DMS53 treated with DMSO at 0.1 percent for 48 hours (cell line): ENCODE results near the gene PPARG.
"Not testable (repeated sequence)": the region's sequence is repeated elsewhere in the genome, so short reads cannot be mapped to it uniquely, and the experiment has no call there.

Experiments used
- DNase-seq: peaks from one replicate; lab custom pipeline; 2025; ENCODE audit not compliant: unreplicated experiment; lab: John Stamatoyannopoulos, UW

Gene PPARG

DNA sequence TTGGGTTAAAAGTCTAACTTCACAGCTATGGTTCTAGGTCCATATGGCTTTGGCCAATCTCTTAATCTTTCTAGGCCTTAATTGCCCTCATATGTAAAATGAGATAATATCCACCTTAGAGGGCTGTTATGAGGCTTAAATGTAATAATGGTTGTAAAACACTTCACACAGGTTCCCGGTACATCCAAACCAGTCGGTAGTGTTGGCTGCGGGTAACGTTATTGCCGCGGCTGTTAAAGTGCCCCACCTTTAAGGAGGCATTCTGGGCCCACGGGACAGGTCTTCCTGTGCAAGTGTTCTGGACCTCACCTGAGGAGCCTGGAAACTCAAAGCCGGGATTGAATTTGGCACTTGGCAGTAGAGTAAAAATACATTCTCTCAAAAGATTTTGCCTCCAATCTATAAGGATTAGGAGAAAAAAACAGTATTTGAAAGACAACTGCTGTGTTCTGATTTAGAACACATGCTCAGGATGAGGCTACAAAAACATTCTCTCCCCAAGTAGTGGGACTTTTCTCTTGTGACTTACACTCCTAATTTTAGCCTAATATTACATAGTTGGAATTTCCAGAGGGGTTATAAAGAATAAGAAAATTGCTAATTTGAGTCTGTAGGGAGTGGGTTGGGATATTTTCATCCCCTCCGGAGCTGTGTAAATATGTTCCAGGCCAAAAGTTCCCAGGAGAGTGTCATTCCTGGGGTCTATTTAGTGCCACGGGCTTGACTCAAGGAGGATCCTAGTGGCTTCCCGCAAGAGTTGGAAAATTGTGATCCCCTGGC, 150.5 kb downstream of the PPARG start:
- no peak for DNase-seq

GRCh38 chr3:12440927-12441714, 152.3 kb downstream of the PPARG start:
- no peak for DNase-seq

DNA sequence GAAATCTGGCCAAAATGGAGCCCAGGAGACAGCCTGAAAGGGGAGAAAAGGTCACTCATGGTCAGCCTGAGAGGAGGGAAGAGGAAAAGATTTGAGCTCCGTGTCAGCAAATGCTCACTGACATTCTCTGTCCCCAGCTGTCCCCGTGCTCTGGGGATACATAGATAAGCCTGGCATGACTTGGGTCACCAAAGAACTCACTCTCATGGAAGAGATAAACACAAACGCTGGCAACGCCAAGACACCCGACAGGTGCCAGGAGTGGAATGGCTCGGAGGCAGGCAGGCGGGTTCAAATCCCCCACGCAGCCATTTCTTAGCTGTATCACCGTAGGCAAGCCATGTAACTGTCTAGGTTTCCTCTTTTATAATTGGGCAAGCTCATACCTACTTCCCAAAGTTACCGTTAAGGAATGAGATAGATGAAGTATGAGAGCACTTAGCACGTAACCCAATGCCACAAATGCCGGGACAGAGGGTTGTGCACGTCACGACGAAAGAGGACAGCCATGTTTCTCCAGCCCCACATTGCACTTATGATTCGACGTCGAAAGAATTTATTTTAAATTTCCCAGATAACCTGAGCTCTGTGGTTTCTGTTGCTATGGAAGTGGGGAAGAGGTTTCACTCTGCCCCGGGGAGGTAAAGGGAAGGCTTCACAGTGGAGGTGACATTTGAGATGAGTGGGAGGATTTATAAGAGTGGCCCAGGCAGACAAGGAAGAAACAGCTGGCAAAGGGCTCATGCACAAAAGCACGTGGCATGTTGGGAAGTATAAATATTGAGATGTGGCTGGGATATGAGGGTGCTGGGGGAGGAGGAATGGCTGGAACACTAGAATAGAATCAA, 154.0 kb downstream of the PPARG start:
- DNase-seq: no peak

DNA sequence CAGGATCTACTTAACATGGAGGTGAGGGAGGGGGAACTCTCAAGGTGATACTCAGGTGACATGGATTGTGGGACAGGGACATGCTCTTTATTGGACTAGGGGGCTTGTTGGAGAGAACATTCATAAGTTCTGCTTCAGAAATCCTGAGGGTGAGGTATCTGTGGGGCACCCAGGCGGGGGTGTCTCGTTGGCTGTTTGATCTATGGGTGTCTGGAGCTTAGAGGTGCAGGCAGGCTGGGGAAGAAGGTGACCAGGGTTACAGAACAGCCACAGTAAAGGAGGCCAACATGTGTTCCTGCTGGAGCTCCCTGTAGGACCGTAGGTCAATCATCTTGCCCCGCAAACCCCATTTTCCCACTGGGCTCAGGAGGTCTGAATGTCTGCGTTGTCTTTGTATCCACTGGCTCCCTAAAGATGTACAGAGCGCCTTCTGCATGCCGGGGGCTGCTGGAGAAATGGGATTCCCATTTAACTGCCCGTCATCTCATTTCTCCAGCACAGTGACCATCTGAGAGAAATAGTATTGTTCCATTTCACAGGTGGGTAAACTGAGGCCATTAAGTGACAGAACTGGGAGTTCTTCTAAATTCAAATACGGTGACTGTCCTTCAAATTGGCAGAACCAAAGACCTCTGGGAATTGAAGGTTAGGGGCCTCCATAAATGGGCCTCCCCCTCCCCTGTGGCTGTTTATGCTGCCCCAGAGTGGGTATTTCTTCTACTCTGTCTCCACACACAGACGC, 155.1 kb downstream of the PPARG start:
- no peak for DNase-seq

GRCh38 chr3:12444582-12445471, 156.0 kb downstream of the PPARG start:
- DNase-seq: no peak

DNA sequence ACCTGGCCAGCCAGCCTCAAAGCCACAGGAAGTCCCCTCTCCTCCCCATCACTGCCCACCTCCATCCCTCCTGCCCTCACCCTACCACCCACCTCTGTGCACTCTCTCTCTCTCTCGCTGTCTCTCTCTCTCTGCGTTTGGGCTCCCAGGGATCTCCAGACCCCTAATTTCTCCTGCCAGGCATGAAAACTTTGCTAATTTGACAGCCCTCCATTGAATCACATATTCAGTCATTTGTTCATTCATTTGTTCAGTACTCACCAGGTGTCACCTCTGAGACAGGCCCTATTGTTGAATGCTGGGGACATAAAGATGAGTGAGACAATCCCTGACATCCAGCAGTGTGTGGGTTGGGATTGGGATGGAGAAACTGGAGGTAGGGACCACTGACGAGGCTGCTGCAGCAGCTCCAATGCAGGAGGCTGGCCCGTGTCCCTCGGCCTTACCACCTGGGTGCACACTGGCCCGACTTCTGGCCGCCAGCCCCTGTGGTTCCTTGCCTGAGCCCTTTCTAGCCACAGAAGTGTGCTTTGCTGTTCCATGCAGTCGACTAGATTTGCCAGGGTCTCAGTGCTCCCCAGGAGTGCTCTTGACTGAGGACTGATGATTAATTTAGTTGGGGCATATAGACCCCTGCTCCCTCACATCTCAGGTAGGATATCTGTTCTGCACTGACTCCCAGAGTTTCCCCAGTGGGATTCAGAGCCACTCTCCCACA, 156.8 kb downstream of the PPARG start:
- no peak for DNase-seq

DNA sequence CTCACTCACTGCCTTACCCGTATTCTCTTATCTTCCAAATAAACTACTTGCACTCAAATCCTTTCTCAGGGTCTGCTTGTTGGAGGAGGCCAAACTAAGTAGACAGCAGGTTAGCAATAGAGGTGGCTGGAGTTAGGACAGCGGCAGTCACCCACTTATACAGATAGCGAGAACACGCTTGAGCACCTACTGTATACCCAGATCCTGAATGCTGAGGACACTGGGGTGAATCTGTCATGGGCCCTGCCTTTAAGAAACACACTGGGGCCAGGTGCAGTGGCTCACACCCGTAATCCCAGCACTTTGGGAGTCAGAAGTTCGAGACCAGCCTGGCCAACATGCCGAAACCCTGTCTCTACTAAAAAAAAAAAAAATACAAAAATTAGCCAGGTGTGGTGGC, 157.4 kb downstream of the PPARG start:
- DNase-seq: no peak

- DNase-seq: no peak
Observed at GRCh38 chr3:12447075-12447474, 158.2 kb downstream of the PPARG start.

DNA sequence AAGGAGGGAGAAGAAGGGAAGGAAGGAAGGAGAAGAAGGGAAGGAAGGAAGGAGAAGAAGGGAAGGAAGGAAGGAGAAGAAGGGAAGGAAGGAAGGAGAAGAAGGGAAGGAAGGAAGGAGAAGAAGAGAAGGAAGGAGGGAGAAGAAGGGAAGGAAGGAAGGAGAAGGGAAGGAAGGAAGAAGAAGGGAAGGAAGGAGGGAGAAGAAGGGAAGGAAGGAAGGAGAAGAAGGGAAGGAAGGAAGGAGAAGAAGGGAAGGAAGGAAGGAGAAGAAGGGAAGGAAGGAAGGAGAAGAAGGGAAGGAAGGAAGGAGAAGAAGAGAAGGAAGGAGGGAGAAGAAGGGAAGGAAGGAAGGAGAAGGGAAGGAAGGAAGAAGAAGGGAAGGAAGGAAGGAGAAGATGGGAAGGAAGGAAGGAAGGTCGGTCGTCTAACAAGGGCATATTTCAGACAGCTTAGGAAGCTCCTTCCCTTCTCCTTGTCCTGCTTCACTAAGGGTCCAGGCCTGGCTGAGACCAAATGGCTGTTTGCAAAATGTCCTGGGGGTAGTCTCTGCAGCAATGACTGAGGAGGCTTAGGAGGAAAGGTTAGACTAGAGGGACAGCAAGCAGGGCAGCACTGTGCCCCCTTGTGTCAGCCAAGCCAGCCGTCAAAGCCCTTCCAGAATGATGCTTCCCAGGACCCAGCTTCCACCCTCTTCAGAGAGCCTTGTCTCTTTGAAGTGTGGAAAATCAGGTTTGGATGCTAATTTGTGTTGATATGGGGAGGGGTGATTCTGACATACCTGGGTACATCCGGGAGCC, 159.7 kb downstream of the PPARG start:
- DNase-seq: not testable (repeated sequence)

DNA sequence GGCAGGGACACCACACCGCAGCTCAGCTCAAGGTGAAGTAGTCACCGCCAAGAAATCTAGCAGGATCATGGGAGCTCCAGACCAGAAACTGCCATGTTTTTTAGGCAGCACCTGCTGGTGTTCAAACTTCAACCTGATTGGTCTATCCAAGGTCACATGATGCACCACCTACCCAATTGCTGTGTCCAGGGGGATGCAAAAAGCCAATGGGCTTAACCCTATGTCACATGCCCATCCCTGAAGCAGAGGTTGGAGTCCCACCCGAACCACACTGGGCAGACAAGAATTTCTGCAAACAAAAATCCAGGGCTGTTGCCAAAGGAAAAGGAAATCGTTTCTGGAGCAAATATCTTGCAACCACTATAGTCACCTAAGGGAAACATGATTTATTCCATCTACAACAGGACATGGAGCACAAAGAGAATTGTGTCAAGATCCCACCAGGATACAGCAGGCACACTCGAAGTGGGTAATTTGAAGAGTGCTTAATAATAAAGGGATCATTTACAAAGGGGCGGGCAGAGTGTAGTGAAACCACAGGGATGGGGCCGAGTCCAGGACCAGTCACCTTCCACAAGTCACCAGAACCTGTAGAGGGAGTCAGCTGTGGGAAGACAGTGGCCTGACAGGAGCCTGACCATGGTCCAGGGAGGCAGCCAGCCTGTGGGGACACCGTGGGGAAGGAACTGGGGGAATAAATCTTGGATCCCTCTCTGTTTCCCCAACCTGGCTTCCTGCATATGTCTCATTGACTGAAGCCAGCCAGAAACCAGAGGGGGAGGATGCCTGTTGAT, 161.2 kb downstream of the PPARG start:
- no peak for DNase-seq

- DNase-seq: no peak
Observed at GRCh38 chr3:12451481-12451880, 162.6 kb downstream of the PPARG start.

DNA sequence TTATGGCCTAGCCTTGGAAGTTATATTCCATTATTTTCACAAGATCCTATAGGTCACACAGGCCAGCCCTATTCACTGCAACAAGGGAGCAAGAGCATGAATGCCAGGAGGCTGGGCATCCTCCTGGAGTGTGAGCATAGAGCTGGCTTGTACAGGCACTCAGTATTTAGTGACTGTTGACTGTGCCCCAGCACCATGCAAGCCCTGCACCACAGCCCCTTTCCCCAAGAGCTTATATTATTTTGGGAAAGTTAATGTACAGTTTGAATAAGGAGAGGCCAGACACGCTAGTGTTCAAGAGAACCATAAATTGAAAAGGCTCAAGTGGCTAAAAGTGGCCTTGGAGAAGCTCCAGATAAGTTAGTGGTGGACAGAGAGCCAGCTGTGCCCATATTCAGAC, 163.1 kb downstream of the PPARG start:
- no peak for DNase-seq

DNA sequence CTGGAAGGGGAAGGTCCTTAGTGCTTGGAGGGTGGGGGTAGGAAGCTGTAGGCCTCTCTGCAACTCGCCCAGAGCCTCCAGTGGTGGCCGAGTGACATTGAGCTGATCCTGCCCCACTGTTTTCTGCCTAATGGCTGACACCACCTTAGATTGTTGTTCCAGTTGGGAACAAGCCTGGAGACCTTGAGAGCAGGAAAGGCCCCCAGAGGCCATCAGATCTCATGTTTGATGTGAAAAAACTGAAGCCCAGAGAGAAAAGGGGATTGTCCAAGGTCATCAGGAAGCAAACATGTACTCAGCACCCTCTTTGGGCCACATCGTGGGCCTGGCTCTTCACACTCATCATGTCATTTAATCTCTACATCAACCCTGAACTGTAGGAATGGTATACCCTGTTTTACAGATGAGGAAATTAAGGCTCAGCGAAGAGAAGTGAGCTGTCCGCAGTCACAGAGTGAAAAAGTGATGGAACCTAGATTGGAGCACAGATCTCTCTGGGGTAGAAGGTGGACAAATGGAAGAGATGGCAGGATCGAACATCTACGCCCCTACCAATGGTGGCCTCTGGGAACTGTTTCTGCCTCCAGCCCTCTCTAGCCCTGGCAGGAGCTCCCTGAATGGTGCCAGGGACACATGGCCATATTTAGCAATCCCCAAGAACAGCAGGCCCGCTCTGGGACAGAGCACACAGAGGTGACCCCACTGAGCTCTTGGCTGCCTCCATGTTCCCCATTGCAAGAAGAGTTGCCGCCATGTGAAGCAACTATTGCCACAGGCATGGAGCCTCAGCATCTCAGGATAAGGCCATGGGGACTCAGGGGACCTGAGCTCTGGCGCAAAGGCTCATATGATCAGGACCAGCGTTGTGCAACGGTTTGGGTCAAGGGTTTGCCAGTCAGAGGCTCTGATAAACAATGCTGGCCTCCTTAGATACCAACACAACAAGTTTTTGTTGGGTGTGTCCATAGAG, 163.8 kb downstream of the PPARG start:
- no peak for DNase-seq

GRCh38 chr3:12454076-12454815, 165.4 kb downstream of the PPARG start:
- DNase-seq: no peak

DNA sequence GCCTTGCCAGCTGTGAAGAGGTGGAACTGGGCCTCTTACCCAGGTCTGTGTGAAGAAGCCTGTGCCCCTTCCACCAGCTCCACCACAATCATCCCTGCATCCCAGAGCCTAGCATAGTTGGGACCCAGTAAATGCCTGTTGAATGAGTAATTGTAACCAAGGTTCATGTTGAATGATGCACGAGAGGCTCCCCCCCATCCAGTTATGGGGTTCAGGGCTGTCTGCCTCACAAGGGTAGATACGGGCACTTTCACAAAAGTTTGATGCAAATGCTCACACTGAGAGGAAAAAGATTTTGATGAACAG, 165.9 kb downstream of the PPARG start:
- no peak for DNase-seq

- no peak for DNase-seq
Observed at GRCh38 chr3:12455740-12456139, 166.9 kb downstream of the PPARG start.
